Left lung (tissue), 10 donors: ENCODE measurements around the gene TAPBPL. TPM values are rescaled to one million over a fixed set of nuclear protein-coding genes. Genes with fewer than 3 reads are reported as not detected.

Experiments
- ATAC-seq: fragments of 200-7000 bp; cut with Tn5 transposase; one replicate; pipeline ENCODE4 v1.9.1; 2020; ENCODE audit warnings: moderate library complexity
- DNase-seq, 4 donors: peaks; one replicate each; pipeline ENCODE4 v3.0.0-alpha.2; 2013 to 2020
- H3K27ac ChIP-seq, 2 donors: fragments of 200-600 bp; sonication (generic) in 1 of 2; one replicate each; pipeline versions ENCODE4 v1.5.0 to v1.8.0; 2020 to 2021
- H3K27me3 ChIP-seq, 2 donors: fragments of 200-600 bp; sonication (generic) in 1 of 2; one replicate each; pipeline versions ENCODE4 v1.5.0 to v1.8.0; 2020 to 2021
- H3K36me3 ChIP-seq, 2 donors: fragments of 200-600 bp; sonication (generic) in 1 of 2; one replicate each; pipeline versions ENCODE4 v1.5.0 to v1.8.0; 2020 to 2021
- H3K4me1 ChIP-seq, 2 donors: fragments of 200-600 bp; one replicate each; pipeline ENCODE4 v1.8.0; 2021
- H3K4me3 ChIP-seq, 2 donors: fragments of 200-600 bp; sonication (generic) in 1 of 2; one replicate each; pipeline versions ENCODE4 v1.5.0 to v1.8.0; 2020 to 2021; ENCODE audit warnings: mild to moderate bottlenecking in 1 of 2
- H3K9me3 ChIP-seq, 2 donors: fragments of 200-600 bp; sonication (generic) in 1 of 2; one replicate each; pipeline versions ENCODE4 v1.5.0 to v1.8.0; 2020 to 2021
- CTCF ChIP-seq, 2 donors: fragments of 200-600 bp; sonication (generic) in 1 of 2; IDR thresholded peaks; one replicate each; pipeline versions ENCODE4 v1.5.0 to v1.8.0; 2021; ENCODE audit warnings: antibody characterized with exemption in 2 of 2
- intact Hi-C, 2 donors: fragments of 100-400 bp; cut with DNase I; formaldehyde crosslinking; loops; one replicate each; pipeline versions ENCODE4 v1.11.2 to v1.14.2; 2022
- polyA plus RNA-seq, 6 donors: library from polyadenylated mRNA; unstranded; fragments of 120-200 nt; gene quantifications; one replicate each; pipeline ENCODE4 v1.2.1, GENCODE V29; 2013; ENCODE audit not compliant: insufficient read length in 6 of 6
- total RNA-seq, 2 donors: library from RNA; stranded (reverse); fragmentation: NEBNext Ultra II Directional; extraction: Animal tissue kit (Norgen Biotek cat#: 25700); gene quantifications; one replicate each; pipeline ENCODE4 v1.2.1, GENCODE V29; 2021
- donor health status: DM: no; HTN: yes; CAD: no.
- donor health status: DM: no; HTN: no; CAD: no.

Gene TAPBPL
- total and polyA plus RNA-seq, 8 donors = 18.0 to 33.8 (median 19.0) TPM

GRCh38 chr12:6468283-6468575 is 16.4 kb downstream of the TAPBPL start:
- no peak for TF ChIP-seq CTCF (IDR thresholded peaks at IDR 0.05)
- Histone ChIP-seq H3K36me3 (peaks cover 0 to 33% of the 10 kb centered on the region in 2 donors), H3K27ac (no peak overlapping the region), H3K4me1 (peaks cover 8 to 64% of the 10 kb centered on the region in 2 donors), H3K4me3 (no peak overlapping the region), H3K27me3 (no peaks in the 10 kb centered on the region), H3K9me3 (no peaks in the 10 kb centered on the region)
- DNase-seq (no peak), ATAC-seq (no peak)
- intact Hi-C loops = loop anchor here in 1 of 2 donors (5.0 kb wide), 1 partner anchor 46 kb away; no protein-coding TSS in a partner anchor

- Histone ChIP-seq H3K36me3 (peaks cover 0 to 24% of the 10 kb centered on the region in 2 donors), H3K4me1 (peaks cover 8 to 55% of the 10 kb centered on the region in 2 donors), H3K9me3 (no peaks in the 10 kb centered on the region), H3K27ac (no peak overlapping the region), H3K27me3 (no peaks in the 10 kb centered on the region), H3K4me3 (peak overlapping the region in 1 of 2 donors; percentile 73)
- intact Hi-C loops = loop anchor here in 1 of 2 donors (5.0 kb wide), 1 partner anchor 47 kb away; no protein-coding TSS in a partner anchor
- TF ChIP-seq CTCF (IDR thresholded peaks at IDR 0.05) = no peak
- ATAC-seq (no peak), DNase-seq (no peak)
Observed at GRCh38 chr12:6469092-6469491, 17.2 kb downstream of the TAPBPL start.

GRCh38 chr12:6469609-6470374 is 17.9 kb downstream of the TAPBPL start:
- ATAC-seq (no peak), DNase-seq (peak in 1 of 4 donors; percentile 8)
- intact Hi-C loops = loop anchor here in 1 of 2 donors (5.0 kb wide), 1 partner anchor 47 kb away; no protein-coding TSS in a partner anchor
- Histone ChIP-seq H3K4me1 (peaks cover 8 to 51% of the 10 kb centered on the region in 2 donors), H3K9me3 (no peaks in the 10 kb centered on the region), H3K27ac (peak overlapping the region; percentile 86 to 97), H3K36me3 (peaks cover 0 to 17% of the 10 kb centered on the region in 2 donors), H3K27me3 (no peaks in the 10 kb centered on the region), H3K4me3 (peak overlapping the region; percentile 56 to 73)
- no peak for TF ChIP-seq CTCF (IDR thresholded peaks at IDR 0.05)

GRCh38 chr12:6470375-6471163 is 18.7 kb downstream of the TAPBPL start, which contains the start of gene VAMP1:
TSS of gene VAMP1 (minus strand) at chr12:6470677. CDS start at chr12:6470531, 146 bp downstream.
- ATAC-seq = peak; percentile 98
- Histone ChIP-seq H3K27ac (peak within 1 kb of the TSS; percentile 86 to 97), H3K36me3 (peaks cover 0 to 13% of the 10 kb centered on the region in 2 donors), H3K9me3 (no peaks in the 10 kb centered on the region), H3K4me1 (peaks cover 8 to 51% of the 10 kb centered on the region in 2 donors), H3K27me3 (no peaks in the 10 kb centered on the region), H3K4me3 (peak within 1 kb of the TSS; percentile 56 to 73)
- DNase-seq = peak; percentile 97 to 99 (median 98)
- intact Hi-C loops = no loop called here
- no peak for TF ChIP-seq CTCF (IDR thresholded peaks at IDR 0.05)

- Histone ChIP-seq H3K9me3 (no peaks in the 10 kb centered on the region), H3K4me3 (no peak overlapping the region), H3K4me1 (peaks cover 8 to 37% of the 10 kb centered on the region in 2 donors), H3K27me3 (no peaks in the 10 kb centered on the region), H3K27ac (no peak overlapping the region), H3K36me3 (peaks cover 0 to 6% of the 10 kb centered on the region in 2 donors)
- TF ChIP-seq CTCF (IDR thresholded peaks at IDR 0.05) = no peak
- DNase-seq (no peak), ATAC-seq (no peak)
- intact Hi-C loops = no loop called here
Observed at GRCh38 chr12:6471989-6472360, 20.1 kb downstream of the TAPBPL start.
